Measurements from ENCODE around the gene LLGL2.

LLGL2 gene

GRCh38 chr17:75491680-75492079 lies 33.8 kb upstream of the LLGL2 start:
- DNase-seq (ENCODE audit: low read depth), result no peak

GRCh38 chr17:75492555-75493168 lies 32.8 kb upstream of the LLGL2 start:
- no peak for DNase-seq (ENCODE audit: low read depth)

GRCh38 chr17:75493476-75494129 lies 31.9 kb upstream of the LLGL2 start:
- DNase-seq (ENCODE audit: low read depth), result no peak

GRCh38 chr17:75494326-75494877 lies 31.1 kb upstream of the LLGL2 start:
- no peak for DNase-seq (ENCODE audit: low read depth)

- no peak for DNase-seq (ENCODE audit: low read depth)
These were observed 29.5 kb upstream of the LLGL2 start for GRCh38 chr17:75496005-75496404.

GRCh38 chr17:75498039-75498725 lies 27.3 kb upstream of the LLGL2 start:
- DNase-seq (ENCODE audit: low read depth), result no peak

- DNase-seq (ENCODE audit: low read depth), result no peak
These were observed 26.7 kb upstream of the LLGL2 start for GRCh38 chr17:75498726-75499213.

- no peak for DNase-seq (ENCODE audit: low read depth)
These were observed 26.0 kb upstream of the LLGL2 start for GRCh38 chr17:75499313-75500022.

GRCh38 chr17:75500419-75501216 lies 24.9 kb upstream of the LLGL2 start:
- no peak for DNase-seq (ENCODE audit: low read depth)

- DNase-seq (ENCODE audit: low read depth), result no peak
These were observed 24.0 kb upstream of the LLGL2 start for GRCh38 chr17:75501378-75502071.

- no peak for DNase-seq (ENCODE audit: low read depth)
These were observed 23.3 kb upstream of the LLGL2 start for GRCh38 chr17:75502072-75502720.

GRCh38 chr17:75502721-75503329 lies 22.7 kb upstream of the LLGL2 start:
- no peak for DNase-seq (ENCODE audit: low read depth)

- DNase-seq (ENCODE audit: low read depth), result no peak
These were observed 22.1 kb upstream of the LLGL2 start for GRCh38 chr17:75503337-75503950.

GRCh38 chr17:75503976-75504346 lies 21.5 kb upstream of the LLGL2 start:
- DNase-seq (ENCODE audit: low read depth), result no peak

- DNase-seq (ENCODE audit: low read depth), result no peak
These were observed 20.9 kb upstream of the LLGL2 start for GRCh38 chr17:75504347-75505151.

GRCh38 chr17:75505152-75505409 lies 20.4 kb upstream of the LLGL2 start:
- DNase-seq (ENCODE audit: low read depth), result no peak

GRCh38 chr17:75505640-75506039 lies 19.9 kb upstream of the LLGL2 start:
- no peak for DNase-seq (ENCODE audit: low read depth)

- DNase-seq (ENCODE audit: low read depth), result no peak
These were observed 19.4 kb upstream of the LLGL2 start for GRCh38 chr17:75506134-75506533.

GRCh38 chr17:75506888-75507287 lies 18.6 kb upstream of the LLGL2 start:
- DNase-seq (ENCODE audit: low read depth), result no peak
